GM12873 (cell line): ENCODE measurements around the gene C12orf57.

Experiments used
- TF ChIP-seq, protein P1 (sequence below): IDR thresholded peaks from 2 replicates; pipeline ENCODE4 v1.5.1; 2012; ENCODE audit warnings: low read depth, mild to moderate bottlenecking, moderate library complexity, low read length, control low read depth; ENCODE audit not compliant: insufficient read depth; ENCODE audit errors: missing control alignments

The C12orf57 gene

DNA sequence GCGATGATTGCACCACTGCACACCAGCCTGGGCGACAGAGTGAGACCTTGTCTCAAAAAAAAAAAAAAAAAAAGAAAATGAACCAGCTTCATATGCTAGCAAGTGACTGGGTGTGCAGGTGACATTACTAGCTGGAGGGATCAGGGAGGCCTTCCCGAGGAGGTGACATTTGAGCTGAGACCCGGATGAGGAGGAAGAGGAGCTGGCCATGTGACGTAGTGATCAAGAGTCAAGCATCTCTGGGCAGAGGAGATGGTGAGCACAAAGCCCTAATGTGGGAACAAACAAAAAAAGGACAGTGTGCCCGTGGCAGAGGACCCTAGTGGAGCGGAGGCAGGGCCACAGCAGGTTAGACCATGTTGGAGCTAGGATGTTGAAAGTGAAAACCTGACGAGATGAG lies 3.8 kb downstream of the C12orf57 start:
- TF ChIP-seq, protein P1, sequence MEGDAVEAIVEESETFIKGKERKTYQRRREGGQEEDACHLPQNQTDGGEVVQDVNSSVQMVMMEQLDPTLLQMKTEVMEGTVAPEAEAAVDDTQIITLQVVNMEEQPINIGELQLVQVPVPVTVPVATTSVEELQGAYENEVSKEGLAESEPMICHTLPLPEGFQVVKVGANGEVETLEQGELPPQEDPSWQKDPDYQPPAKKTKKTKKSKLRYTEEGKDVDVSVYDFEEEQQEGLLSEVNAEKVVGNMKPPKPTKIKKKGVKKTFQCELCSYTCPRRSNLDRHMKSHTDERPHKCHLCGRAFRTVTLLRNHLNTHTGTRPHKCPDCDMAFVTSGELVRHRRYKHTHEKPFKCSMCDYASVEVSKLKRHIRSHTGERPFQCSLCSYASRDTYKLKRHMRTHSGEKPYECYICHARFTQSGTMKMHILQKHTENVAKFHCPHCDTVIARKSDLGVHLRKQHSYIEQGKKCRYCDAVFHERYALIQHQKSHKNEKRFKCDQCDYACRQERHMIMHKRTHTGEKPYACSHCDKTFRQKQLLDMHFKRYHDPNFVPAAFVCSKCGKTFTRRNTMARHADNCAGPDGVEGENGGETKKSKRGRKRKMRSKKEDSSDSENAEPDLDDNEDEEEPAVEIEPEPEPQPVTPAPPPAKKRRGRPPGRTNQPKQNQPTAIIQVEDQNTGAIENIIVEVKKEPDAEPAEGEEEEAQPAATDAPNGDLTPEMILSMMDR = no peak

DNA sequence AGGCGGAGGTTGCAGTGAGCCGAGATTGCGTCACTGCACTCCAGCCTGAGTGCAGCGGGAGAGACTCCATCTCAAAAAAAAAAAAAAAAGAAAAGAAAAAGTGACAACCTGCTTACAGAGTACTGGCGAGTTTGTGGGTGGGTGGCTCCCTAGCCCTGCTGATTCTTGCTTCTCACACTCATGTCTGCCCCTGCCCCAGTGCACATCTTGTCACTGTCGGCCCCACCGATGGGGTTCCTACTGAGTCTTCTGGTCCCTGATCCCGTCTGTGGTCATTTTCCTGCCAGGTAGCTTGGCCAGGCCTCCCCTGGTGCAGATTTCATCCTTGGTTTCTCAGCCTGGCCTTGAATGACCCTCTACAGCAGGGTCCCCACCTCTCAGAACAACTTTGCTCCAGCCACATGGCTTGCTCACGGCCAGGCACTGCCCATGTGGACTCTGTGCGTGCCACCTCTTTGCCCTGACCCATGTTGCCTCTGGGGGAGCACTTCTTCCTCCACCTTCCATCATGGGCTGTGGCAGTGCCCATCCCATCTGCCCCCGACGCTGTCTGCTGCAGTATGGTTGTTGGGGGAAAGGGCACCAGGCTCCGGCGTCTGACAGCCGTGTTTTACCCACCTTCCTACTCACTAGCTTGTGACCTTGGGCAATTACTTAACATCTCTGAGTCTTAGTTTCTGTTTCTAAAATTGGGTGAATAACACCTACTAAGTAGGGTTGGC lies 5.2 kb downstream of the C12orf57 start:
- TF ChIP-seq, protein P1 = peak; percentile 56

DNA sequence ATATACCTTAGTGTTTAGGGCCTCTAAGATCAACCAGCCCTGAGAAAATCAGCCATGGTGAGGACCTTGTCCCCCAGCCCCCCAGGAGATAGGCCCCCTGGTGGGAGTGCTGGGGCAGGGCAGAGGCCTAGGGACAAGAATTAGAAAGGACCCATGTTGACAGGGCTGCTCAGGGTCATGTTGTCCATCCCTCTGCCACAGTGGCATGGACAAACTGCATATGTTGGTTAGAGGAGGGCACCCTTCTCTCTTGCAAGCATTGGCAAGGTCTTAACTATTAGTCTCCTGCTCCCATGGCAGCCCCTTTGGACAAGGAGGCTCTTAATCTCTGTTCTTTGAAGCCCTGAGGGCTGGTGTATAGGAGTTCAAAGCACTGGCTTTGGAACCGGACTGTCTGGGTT lies 6.6 kb downstream of the C12orf57 start:
- TF ChIP-seq, protein P1 = peak; percentile 65

DNA sequence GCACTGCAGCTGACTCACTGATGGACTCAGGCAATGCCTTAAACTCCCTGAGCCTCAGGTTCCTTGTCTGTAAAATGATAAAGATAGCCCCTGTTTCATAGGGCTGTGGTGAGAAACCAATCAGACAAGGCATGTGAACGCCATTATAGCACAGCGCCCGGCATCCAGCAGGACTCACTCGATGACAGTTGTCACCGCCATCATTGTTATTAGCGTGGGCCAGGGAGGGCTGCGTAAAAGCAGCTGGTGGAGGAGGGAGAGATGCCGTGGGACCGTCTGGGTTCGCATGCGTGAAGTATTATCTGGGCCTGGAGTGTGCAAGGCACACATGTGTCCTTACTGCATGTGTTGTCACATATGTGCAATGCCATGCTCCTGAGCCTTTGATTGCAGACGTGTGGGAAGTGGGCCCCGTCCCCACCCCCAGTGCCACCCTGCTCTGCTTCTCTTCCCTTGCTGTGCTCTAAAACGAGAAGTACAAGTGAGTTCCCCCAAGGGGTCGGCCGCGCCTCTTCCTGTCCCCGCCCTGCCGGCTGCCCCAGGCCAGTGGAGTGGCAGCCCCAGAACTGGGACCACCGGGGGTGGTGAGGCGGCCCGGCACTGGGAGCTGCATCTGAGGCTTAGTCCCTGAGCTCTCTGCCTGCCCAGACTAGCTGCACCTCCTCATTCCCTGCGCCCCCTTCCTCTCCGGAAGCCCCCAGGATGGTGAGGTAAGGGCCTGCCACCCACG lies 7.2 kb downstream of the C12orf57 start, which contains the start of gene PTPN6:
TSS of gene PTPN6 (plus strand) at position 546 of the 730 bp plus-strand sequence. CDS start at position 703, 157 bp downstream.
- TF ChIP-seq, protein P1 = no peak

DNA sequence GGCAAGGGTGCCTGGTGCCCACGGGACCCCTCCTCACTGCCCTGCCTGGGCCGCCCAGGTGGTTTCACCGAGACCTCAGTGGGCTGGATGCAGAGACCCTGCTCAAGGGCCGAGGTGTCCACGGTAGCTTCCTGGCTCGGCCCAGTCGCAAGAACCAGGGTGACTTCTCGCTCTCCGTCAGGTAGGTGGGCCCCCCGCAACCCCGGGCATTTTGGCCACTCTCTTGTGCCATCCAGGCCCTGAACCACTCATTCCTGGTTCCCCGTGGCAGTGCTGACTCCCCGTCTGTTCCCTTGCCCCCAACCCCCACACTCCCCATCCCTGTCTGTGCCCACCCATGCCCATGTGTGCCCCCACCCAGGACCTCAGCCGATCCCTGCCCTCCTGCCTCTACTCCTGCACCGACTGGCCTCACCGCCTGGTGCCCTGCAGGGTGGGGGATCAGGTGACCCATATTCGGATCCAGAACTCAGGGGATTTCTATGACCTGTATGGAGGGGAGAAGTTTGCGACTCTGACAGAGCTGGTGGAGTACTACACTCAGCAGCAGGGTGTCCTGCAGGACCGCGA lies 7.8 kb downstream of the C12orf57 start:
- TF ChIP-seq, protein P1 = peak; percentile 8

DNA sequence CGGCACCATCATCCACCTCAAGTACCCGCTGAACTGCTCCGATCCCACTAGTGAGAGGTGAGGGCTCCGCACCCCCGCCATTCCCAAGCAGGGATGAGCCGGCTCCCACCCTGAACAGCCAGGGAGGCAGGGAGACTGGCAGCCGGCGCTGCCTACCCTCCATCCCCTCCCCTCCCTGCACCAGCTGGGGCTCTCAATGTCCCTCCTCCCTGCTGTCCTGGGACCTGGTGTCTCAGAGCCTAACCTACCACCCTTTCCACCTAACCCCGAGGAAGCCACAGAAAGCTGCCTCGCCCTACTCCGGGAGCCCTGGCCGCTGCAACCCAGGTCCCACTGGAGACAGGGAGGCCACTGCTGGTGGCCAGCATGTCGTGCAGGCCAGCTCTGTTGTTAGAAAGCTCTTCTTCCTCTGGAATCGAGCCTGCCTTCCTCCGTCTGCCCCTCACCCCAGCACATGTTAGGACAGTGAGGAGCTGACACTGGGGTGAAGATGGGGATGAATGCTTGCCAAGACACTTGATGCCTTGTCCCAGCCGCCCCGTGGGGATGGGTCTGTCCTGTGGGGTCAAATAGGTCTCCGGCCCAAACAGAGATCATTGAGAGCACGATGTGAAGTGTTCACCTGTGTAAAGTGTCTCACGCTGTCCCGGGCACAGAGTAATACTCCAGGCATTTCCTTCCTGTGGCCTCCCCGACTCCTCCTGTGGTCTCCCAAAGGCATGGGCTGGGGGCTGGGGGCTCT lies 8.5 kb downstream of the C12orf57 start:
- TF ChIP-seq, protein P1 = no peak

DNA sequence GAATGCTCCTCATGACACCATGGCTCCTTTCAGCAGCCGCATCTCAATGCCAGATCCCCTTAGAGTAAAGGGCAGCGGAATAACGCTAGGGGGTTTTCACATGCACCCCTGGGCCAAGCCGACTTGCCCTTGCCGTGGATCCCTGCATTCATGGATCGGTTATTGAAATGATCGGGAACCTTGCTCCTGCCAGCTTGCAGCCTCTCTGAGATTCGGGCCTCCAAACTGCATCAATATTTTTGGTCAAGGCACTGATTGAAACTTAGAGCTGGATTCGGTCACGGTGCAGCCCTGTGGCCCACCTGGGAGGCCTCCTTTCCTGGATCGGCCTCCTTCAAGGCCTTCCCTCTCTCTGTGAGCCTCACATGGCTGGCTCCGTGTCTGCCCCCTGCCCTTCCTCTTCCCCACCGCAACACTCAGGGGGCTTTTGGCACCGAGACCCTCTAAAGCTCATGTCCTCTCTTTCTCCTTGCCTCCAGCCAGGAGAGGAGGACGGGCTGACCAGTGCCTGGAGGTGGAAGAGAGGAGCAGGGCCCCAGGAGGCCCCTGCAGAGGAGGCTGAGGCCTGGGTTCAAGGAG lies 9.1 kb downstream of the C12orf57 start:
- TF ChIP-seq, protein P1 = no peak
